Mesendoderm (in vitro differentiated cells): ENCODE results near the gene RABGAP1.

Experiments used
- DNase-seq: peaks from one replicate; pipeline ENCODE4 v3.0.0; 2013
- H2AK5ac ChIP-seq: 2 replicates; pipeline ENCODE4 v1.6.1; 2013; ENCODE audit warnings: low read length, inconsistent platforms
- H2BK120ac ChIP-seq: 2 replicates; pipeline ENCODE4 v1.6.1; 2013; ENCODE audit warnings: low read depth, mild to moderate bottlenecking, low read length, moderate library complexity, mixed read lengths
- H2BK15ac ChIP-seq: replicated peaks from 2 replicates; pipeline ENCODE4 v1.6.1; 2013; ENCODE audit warnings: low read depth, mild to moderate bottlenecking, moderate library complexity
- H2BK5ac ChIP-seq: 2 replicates; pipeline ENCODE4 v1.6.1; 2013; ENCODE audit warnings: low read length, inconsistent platforms
- H3K18ac ChIP-seq: 2 replicates; pipeline ENCODE4 v1.6.1; 2013; ENCODE audit warnings: mild to moderate bottlenecking, low read length, mixed read lengths
- H3K23ac ChIP-seq: one replicate; pipeline ENCODE4 v1.6.1; 2013; ENCODE audit warnings: low read length
- H3K27ac ChIP-seq: 2 replicates; pipeline ENCODE4 v1.5.1; 2013; ENCODE audit warnings: low read depth, mild to moderate bottlenecking, inconsistent platforms, low read length, moderate library complexity
- H3K27me3 ChIP-seq: 2 replicates; pipeline ENCODE4 v1.6.1; 2013; ENCODE audit warnings: low read length, control low read depth, mild to moderate bottlenecking, inconsistent platforms; ENCODE audit not compliant: insufficient read depth, poor library complexity
- H3K36me3 ChIP-seq: 2 replicates; pipeline ENCODE4 v1.6.1; 2013; ENCODE audit warnings: low read length, inconsistent platforms; ENCODE audit not compliant: control insufficient read depth, insufficient read depth
- H3K4ac ChIP-seq: one replicate; pipeline ENCODE4 v1.6.1; 2013; ENCODE audit warnings: low read depth, mild to moderate bottlenecking, low read length, moderate library complexity
- H3K4me1 ChIP-seq: 2 replicates; pipeline ENCODE4 v1.6.1; 2013; ENCODE audit warnings: low read depth, low read length, inconsistent platforms; ENCODE audit not compliant: control insufficient read depth
- H3K4me2 ChIP-seq: 2 replicates; pipeline ENCODE4 v1.6.1; 2013; ENCODE audit warnings: low read length
- H3K4me3 ChIP-seq: 2 replicates; pipeline ENCODE4 v1.5.1; 2013; ENCODE audit warnings: mild to moderate bottlenecking, low read length
- H3K56ac ChIP-seq: one replicate; pipeline ENCODE4 v1.6.1; 2013; ENCODE audit warnings: low read length
- H3K79me1 ChIP-seq: 2 replicates; pipeline ENCODE4 v1.6.1; 2013; ENCODE audit warnings: low read length, inconsistent platforms
- H3K79me2 ChIP-seq: 2 replicates; pipeline ENCODE4 v1.6.1; 2013; ENCODE audit warnings: mild to moderate bottlenecking, low read length; ENCODE audit not compliant: control insufficient read depth, insufficient read depth
- H3K9ac ChIP-seq: 2 replicates; pipeline ENCODE4 v1.6.1; 2013; ENCODE audit warnings: low read length, inconsistent platforms
- H4K5ac ChIP-seq: one replicate; pipeline ENCODE4 v1.6.1; 2013; ENCODE audit warnings: low read length
- H4K8ac ChIP-seq: one replicate; pipeline ENCODE4 v1.6.1; 2013; ENCODE audit warnings: low read depth, mild to moderate bottlenecking, control low read depth, low read length, moderate library complexity
- WGBS: extraction: QIAGEN DNeasy Blood & Tissue Kit; methylation state at CpG from one replicate; pipeline ENCODE4 v1.1.7; 2013; ENCODE audit warnings: low lambda C conversion rate, missing lambda C conversion rate; ENCODE audit not compliant: insufficient coverage; ENCODE audit errors: extremely low coverage; 5-methylcytosine and 5-hydroxymethylcytosine counted together

Gene RABGAP1

GRCh38 chr9:123033352-123033751, 92.5 kb downstream of the RABGAP1 start, which contains the start of gene GPR21:
GPR21 (plus strand) TSS chr9:123033667; CDS start chr9:123034567, 900 bp downstream.
- no CpG with 5 or more reads among the region's 7 CpGs for WGBS
- H4K5ac ChIP-seq = no peak within 1 kb of the TSS
- no peak within 1 kb of the TSS for H2BK5ac ChIP-seq
- DNase-seq = peak; percentile 16
- H3K56ac ChIP-seq = no peak within 1 kb of the TSS
- H4K8ac ChIP-seq = no peak within 1 kb of the TSS
- H3K9ac ChIP-seq = no peak within 1 kb of the TSS
- H3K4me1 ChIP-seq = no peaks in the 10 kb centered on the region
- H3K79me2 ChIP-seq = no peaks in the 10 kb centered on the region
- no peak within 1 kb of the TSS for H3K18ac ChIP-seq
- H3K27me3 ChIP-seq = no peaks in the 10 kb centered on the region
- no peak within 1 kb of the TSS for H3K4me3 ChIP-seq
- no peak within 1 kb of the TSS for H3K4me2 ChIP-seq
- no peaks in the 10 kb centered on the region for H3K79me1 ChIP-seq
- no peak within 1 kb of the TSS for H3K27ac ChIP-seq
- H3K36me3 ChIP-seq = no peaks in the 10 kb centered on the region
- no peak within 1 kb of the TSS for H3K23ac ChIP-seq
- no peak within 1 kb of the TSS for H2BK120ac ChIP-seq
- no peak within 1 kb of the TSS for H2BK15ac ChIP-seq
- no peak within 1 kb of the TSS for H3K4ac ChIP-seq
- no peak within 1 kb of the TSS for H2AK5ac ChIP-seq

- Histone ChIP-seq H3K18ac (no peak overlapping the region), H2AK5ac (no peak overlapping the region), H2BK15ac (no peak overlapping the region), H2BK120ac (no peak overlapping the region), H3K79me2 (no peaks in the 10 kb centered on the region), H3K36me3 (no peaks in the 10 kb centered on the region), H3K27ac (no peak overlapping the region), H4K5ac (no peak overlapping the region), H4K8ac (no peak overlapping the region), H3K4me3 (no peak overlapping the region), H3K4me2 (no peak overlapping the region), H3K56ac (no peak overlapping the region), H3K4me1 (no peaks in the 10 kb centered on the region), H3K9ac (no peak overlapping the region), H3K27me3 (no peaks in the 10 kb centered on the region), H3K23ac (no peak overlapping the region), H2BK5ac (no peak overlapping the region), H3K79me1 (no peaks in the 10 kb centered on the region), H3K4ac (no peak overlapping the region)
- no CpG with 5 or more reads among the region's 8 CpGs for whole genome bisulfite sequencing
- DNase-seq = no peak
Measured at GRCh38 chr9:123033864-123034601, 93.2 kb downstream of the RABGAP1 start.

DNA sequence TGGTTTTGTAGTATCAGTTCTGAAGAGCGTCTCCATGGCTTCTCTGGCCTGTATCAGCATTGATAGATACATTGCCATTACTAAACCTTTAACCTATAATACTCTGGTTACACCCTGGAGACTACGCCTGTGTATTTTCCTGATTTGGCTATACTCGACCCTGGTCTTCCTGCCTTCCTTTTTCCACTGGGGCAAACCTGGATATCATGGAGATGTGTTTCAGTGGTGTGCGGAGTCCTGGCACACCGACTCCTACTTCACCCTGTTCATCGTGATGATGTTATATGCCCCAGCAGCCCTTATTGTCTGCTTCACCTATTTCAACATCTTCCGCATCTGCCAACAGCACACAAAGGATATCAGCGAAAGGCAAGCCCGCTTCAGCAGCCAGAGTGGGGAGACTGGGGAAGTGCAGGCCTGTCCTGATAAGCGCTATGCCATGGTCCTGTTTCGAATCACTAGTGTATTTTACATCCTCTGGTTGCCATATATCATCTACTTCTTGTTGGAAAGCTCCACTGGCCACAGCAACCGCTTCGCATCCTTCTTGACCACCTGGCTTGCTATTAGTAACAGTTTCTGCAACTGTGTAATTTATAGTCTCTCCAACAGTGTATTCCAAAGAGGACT, 94.2 kb downstream of the RABGAP1 start:
- Histone ChIP-seq H2BK15ac (no peak overlapping the region), H3K9ac (no peak overlapping the region), H3K23ac (no peak overlapping the region), H3K56ac (no peak overlapping the region), H3K36me3 (no peaks in the 10 kb centered on the region), H2BK120ac (no peak overlapping the region), H3K18ac (no peak overlapping the region), H3K79me2 (no peaks in the 10 kb centered on the region), H3K27me3 (no peaks in the 10 kb centered on the region), H3K4me3 (no peak overlapping the region), H2AK5ac (no peak overlapping the region), H3K27ac (no peak overlapping the region), H3K4me1 (no peaks in the 10 kb centered on the region), H3K79me1 (no peaks in the 10 kb centered on the region), H4K8ac (no peak overlapping the region), H3K4me2 (no peak overlapping the region), H2BK5ac (no peak overlapping the region), H3K4ac (no peak overlapping the region), H4K5ac (no peak overlapping the region)
- no CpG with 5 or more reads among the region's 13 CpGs for WGBS
- no peak for DNase-seq

DNA sequence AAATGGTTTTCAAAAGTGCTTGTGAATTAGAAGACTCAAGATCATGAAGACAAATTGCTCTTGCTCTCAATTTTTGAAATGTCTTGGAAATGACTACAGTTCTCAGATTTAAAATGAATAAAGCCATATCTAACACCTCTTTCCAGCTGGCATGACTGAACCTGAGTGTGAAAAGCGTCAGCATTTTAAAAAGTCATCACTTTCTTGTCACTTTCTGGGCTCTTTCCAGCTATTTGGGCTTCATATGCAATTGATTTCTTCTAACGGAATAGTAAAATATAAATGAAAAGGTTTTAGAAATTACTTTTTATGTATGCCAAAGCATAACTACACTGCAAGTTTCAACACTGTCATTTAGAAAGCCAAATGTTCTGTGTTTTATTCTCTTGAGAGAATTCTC, 95.0 kb downstream of the RABGAP1 start:
- Histone ChIP-seq H3K4me3 (no peak overlapping the region), H3K9ac (no peak overlapping the region), H4K8ac (no peak overlapping the region), H2BK15ac (no peak overlapping the region), H3K79me1 (no peaks in the 10 kb centered on the region), H3K23ac (no peak overlapping the region), H3K27me3 (no peaks in the 10 kb centered on the region), H3K4ac (no peak overlapping the region), H3K56ac (no peak overlapping the region), H4K5ac (no peak overlapping the region), H2AK5ac (no peak overlapping the region), H2BK5ac (no peak overlapping the region), H3K4me2 (no peak overlapping the region), H3K27ac (no peak overlapping the region), H2BK120ac (no peak overlapping the region), H3K36me3 (no peaks in the 10 kb centered on the region), H3K79me2 (no peaks in the 10 kb centered on the region), H3K18ac (no peak overlapping the region), H3K4me1 (no peaks in the 10 kb centered on the region)
- no peak for DNase-seq
- WGBS = no CpG with 5 or more reads among the region's 2 CpGs

- Histone ChIP-seq H3K9ac (no peak overlapping the region), H2BK5ac (no peak overlapping the region), H4K5ac (no peak overlapping the region), H3K56ac (no peak overlapping the region), H3K23ac (no peak overlapping the region), H2BK120ac (no peak overlapping the region), H4K8ac (no peak overlapping the region), H3K79me1 (no peaks in the 10 kb centered on the region), H2AK5ac (no peak overlapping the region), H3K4me2 (no peak overlapping the region), H3K4ac (no peak overlapping the region), H2BK15ac (no peak overlapping the region), H3K27me3 (no peaks in the 10 kb centered on the region), H3K18ac (no peak overlapping the region), H3K36me3 (no peaks in the 10 kb centered on the region), H3K4me3 (no peak overlapping the region), H3K4me1 (no peaks in the 10 kb centered on the region), H3K27ac (no peak overlapping the region), H3K79me2 (no peaks in the 10 kb centered on the region)
- WGBS = no CpG with 5 or more reads among the region's 3 CpGs
- DNase-seq = no peak
Measured at GRCh38 chr9:123036893-123037545, 96.2 kb downstream of the RABGAP1 start.
